ENCODE data around the gene VPS8.
"Not testable (repeated sequence)": the region's sequence is repeated elsewhere in the genome, so short reads cannot be mapped to it uniquely, and the experiment has no call there.

- not testable (repeated sequence) for TF ChIP-seq CTCF, POLR2AphosphoS5 (IDR thresholded peaks at IDR 0.05)
Measured at GRCh38 chr3:184907031-184907430, 95.1 kb downstream of the VPS8 start.
